ENCODE measurements around the gene ASS1.
"Not testable (repeated sequence)": the region's sequence is repeated elsewhere in the genome, so short reads cannot be mapped to it uniquely, and the experiment has no call there.

DNA sequence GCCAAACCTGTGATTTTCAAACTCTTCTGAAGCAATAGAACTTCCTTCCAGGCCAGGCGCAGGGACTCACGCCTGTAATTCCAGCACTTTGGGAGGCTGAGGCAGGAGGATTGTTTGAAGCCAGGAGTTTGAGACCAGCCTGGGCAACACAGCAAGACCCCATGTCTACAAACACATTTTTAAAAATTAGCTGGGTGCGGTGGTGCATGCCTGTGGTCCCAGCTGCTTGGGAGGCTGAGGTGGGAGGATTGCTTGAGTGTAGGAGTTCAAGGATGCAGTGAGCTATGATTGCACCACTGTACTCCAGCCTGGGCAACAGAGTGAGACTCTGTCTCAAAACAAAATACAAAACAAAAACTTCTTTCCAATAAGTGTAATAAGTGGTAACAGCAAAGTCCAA, 43.0 kb upstream of the ASS1 start:
- TF ChIP-seq, protein P1, sequence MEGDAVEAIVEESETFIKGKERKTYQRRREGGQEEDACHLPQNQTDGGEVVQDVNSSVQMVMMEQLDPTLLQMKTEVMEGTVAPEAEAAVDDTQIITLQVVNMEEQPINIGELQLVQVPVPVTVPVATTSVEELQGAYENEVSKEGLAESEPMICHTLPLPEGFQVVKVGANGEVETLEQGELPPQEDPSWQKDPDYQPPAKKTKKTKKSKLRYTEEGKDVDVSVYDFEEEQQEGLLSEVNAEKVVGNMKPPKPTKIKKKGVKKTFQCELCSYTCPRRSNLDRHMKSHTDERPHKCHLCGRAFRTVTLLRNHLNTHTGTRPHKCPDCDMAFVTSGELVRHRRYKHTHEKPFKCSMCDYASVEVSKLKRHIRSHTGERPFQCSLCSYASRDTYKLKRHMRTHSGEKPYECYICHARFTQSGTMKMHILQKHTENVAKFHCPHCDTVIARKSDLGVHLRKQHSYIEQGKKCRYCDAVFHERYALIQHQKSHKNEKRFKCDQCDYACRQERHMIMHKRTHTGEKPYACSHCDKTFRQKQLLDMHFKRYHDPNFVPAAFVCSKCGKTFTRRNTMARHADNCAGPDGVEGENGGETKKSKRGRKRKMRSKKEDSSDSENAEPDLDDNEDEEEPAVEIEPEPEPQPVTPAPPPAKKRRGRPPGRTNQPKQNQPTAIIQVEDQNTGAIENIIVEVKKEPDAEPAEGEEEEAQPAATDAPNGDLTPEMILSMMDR (IDR thresholded peaks at IDR 0.05) = not testable (repeated sequence)
- TF ChIP-seq POLR2A (IDR thresholded peaks at IDR 0.05) = not testable (repeated sequence)
